ENCODE data around the gene LRRC4C. TPM values are rescaled to one million over a fixed set of nuclear protein-coding genes. Genes with fewer than 3 reads are reported as not detected.

LRRC4C gene
- polyA plus RNA-seq, 1 donor from 2014 or later, result 24.3 TPM

- Histone ChIP-seq H3K27ac (ENCODE audit: low read length) (no peak overlapping the region), H3K36me3 (ENCODE audit: insufficient read depth, low read length) (no peaks in the 10 kb centered on the region), H4K20me1 (ENCODE audit: insufficient read depth) (no peaks in the 10 kb centered on the region), H3K4me3 (ENCODE audit: low read length) (no peak overlapping the region), H3K9me2 (ENCODE audit: insufficient read depth, low read length) (no peaks in the 10 kb centered on the region), H3F3A (ENCODE audit: insufficient read depth, low read length, poor library complexity, severe bottlenecking) (no peaks in the 10 kb centered on the region), H2AFZ (ENCODE audit: low read depth, low read length) (no peak overlapping the region), H3K79me2 (replicated peaks; ENCODE audit: insufficient read depth, low read length) (no peaks in the 10 kb centered on the region), H3K4me2 (ENCODE audit: low read length) (no peak overlapping the region), H3K27me3 (ENCODE audit: insufficient read depth, low read depth, low read length) (no peaks in the 10 kb centered on the region), H3K9me3 (ENCODE audit: low read length) (peaks cover 3% of the 10 kb centered on the region), H3K9ac (ENCODE audit: low read length) (no peak overlapping the region)
- TF ChIP-seq EZH2 (IDR thresholded peaks at IDR 0.05; ENCODE audit: borderline replicate concordance, insufficient read depth, low read length, poor library complexity, severe bottlenecking), result no peak
- no peak for TF ChIP-seq REST (IDR thresholded peaks at IDR 0.05; ENCODE audit: borderline replicate concordance)
- TF ChIP-seq POLR2AphosphoS5 (IDR thresholded peaks at IDR 0.05), result no peak
- TF ChIP-seq RAD21 (conservative IDR thresholded peaks at IDR 0.05), result no peak
- TF ChIP-seq EP300 (conservative IDR thresholded peaks at IDR 0.05; ENCODE audit: poor library complexity, severe bottlenecking), result no peak
- no peak for TF ChIP-seq TAF1 (IDR thresholded peaks at IDR 0.05; ENCODE audit: low read depth)
- TF ChIP-seq, protein P1, sequence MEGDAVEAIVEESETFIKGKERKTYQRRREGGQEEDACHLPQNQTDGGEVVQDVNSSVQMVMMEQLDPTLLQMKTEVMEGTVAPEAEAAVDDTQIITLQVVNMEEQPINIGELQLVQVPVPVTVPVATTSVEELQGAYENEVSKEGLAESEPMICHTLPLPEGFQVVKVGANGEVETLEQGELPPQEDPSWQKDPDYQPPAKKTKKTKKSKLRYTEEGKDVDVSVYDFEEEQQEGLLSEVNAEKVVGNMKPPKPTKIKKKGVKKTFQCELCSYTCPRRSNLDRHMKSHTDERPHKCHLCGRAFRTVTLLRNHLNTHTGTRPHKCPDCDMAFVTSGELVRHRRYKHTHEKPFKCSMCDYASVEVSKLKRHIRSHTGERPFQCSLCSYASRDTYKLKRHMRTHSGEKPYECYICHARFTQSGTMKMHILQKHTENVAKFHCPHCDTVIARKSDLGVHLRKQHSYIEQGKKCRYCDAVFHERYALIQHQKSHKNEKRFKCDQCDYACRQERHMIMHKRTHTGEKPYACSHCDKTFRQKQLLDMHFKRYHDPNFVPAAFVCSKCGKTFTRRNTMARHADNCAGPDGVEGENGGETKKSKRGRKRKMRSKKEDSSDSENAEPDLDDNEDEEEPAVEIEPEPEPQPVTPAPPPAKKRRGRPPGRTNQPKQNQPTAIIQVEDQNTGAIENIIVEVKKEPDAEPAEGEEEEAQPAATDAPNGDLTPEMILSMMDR (IDR thresholded peaks at IDR 0.05; ENCODE audit: poor library complexity, severe bottlenecking), result no peak
Measured at GRCh38 chr11:41081756-41082285, 377.6 kb downstream of the LRRC4C start.

GRCh38 chr11:41074318-41074717 lies 385.1 kb downstream of the LRRC4C start:
- no peaks in the 10 kb centered on the region for H3K27me3 ChIP-seq (ENCODE audit: insufficient read depth, low read depth, low read length)
- no peak overlapping the region for H3K4me3 ChIP-seq (ENCODE audit: low read length)
- H3K9ac ChIP-seq (ENCODE audit: low read length), result no peak overlapping the region
- H3K27ac ChIP-seq (ENCODE audit: low read length), result no peak overlapping the region
- no peak overlapping the region for H3K4me2 ChIP-seq (ENCODE audit: low read length)
- H3K9me3 ChIP-seq (ENCODE audit: low read length), result peaks cover 4% of the 10 kb centered on the region
- no peak overlapping the region for H2AFZ ChIP-seq (ENCODE audit: low read depth, low read length)
- no peaks in the 10 kb centered on the region for H3K79me2 ChIP-seq (replicated peaks; ENCODE audit: insufficient read depth, low read length)
- TF ChIP-seq EZH2 (IDR thresholded peaks at IDR 0.05; ENCODE audit: borderline replicate concordance, insufficient read depth, low read length, poor library complexity, severe bottlenecking) (no peak), REST (IDR thresholded peaks at IDR 0.05; ENCODE audit: borderline replicate concordance) (no peak), MXI1 (conservative IDR thresholded peaks at IDR 0.05; ENCODE audit: poor library complexity, severe bottlenecking) (no peak), TAF1 (IDR thresholded peaks at IDR 0.05; ENCODE audit: low read depth) (no peak), RAD21 (conservative IDR thresholded peaks at IDR 0.05) (no peak), EP300 (conservative IDR thresholded peaks at IDR 0.05; ENCODE audit: poor library complexity, severe bottlenecking) (no peak), SMC3 (conservative IDR thresholded peaks at IDR 0.05; ENCODE audit: poor library complexity) (no peak), POLR2AphosphoS5 (IDR thresholded peaks at IDR 0.05) (no peak)
- TF ChIP-seq, protein P1 (IDR thresholded peaks at IDR 0.05; ENCODE audit: poor library complexity, severe bottlenecking), result no peak
- no peaks in the 10 kb centered on the region for H3K9me2 ChIP-seq (ENCODE audit: insufficient read depth, low read length)
- no peaks in the 10 kb centered on the region for H3F3A ChIP-seq (ENCODE audit: insufficient read depth, low read length, poor library complexity, severe bottlenecking)
- H3K36me3 ChIP-seq (ENCODE audit: insufficient read depth, low read length), result no peaks in the 10 kb centered on the region
- H4K20me1 ChIP-seq (ENCODE audit: insufficient read depth), result no peaks in the 10 kb centered on the region

Data from neural cell (in vitro differentiated cells).